Measurements from ENCODE around the gene DYNC1LI1.
A peak's percentile ranks its signal among the peaks of the same experiment; 100 is the strongest.

DYNC1LI1 gene

GRCh38 chr3:32492684-32493436 lies 77.8 kb downstream of the DYNC1LI1 start:
- DNase-seq (ENCODE audit: low spot score) = no peak

GRCh38 chr3:32488474-32489008 lies 82.1 kb downstream of the DYNC1LI1 start:
- DNase-seq (ENCODE audit: low spot score) = no peak

DNA sequence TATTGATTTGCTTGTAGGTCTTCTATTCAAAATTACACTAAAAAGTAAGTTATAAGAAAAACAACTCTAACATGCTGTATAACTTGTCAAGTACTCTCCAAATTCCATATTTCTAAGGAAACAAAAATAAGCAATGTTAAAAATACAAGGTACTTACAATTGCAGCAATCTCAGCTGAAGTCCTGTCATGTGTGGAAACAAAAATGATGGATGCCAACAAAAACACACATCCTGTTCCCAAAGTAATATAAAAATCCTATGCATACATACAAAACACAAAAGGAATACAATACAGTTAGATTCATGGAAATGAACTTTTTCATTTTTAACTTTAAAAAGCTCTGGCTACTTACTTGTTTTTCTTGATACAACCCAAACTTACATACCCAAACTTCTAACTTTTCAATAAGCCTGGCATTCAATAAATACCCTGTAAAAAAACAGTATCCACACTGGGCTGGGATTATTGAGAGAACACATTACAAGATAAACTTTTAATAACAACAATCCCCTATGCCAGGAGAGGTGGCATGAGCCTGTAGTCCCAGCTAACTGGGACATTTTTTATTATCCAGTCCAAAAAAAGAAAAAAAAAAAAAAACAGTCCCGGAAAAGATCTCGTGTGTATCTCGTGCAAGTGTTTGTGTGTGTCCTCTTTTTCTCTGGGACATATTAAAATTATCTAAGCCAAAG lies 82.7 kb downstream of the DYNC1LI1 start:
- no peak for DNase-seq (ENCODE audit: low spot score)

GRCh38 chr3:32484436-32484835 lies 86.2 kb downstream of the DYNC1LI1 start:
- peak; percentile 37 for DNase-seq (ENCODE audit: low spot score)

DNA sequence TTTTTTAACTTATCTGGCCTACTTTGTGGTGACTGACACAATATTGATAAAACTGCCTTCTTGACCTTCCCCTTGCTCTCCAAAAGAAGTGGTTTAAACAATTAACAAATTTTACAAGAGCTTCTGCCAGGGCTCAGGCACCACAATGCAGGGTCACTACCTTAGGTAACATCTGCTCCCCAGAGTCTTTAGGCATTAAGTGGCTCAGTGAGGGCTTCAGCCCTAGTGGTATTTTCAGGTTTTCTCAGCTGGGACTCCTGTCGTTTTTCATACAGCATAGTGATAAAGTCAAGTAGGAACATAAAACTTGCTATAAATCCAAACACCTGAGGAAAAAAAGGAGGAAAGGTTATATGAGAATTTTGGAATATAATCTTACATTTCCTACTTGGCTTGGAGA lies 86.9 kb downstream of the DYNC1LI1 start:
- no peak for DNase-seq (ENCODE audit: low spot score)

DNA sequence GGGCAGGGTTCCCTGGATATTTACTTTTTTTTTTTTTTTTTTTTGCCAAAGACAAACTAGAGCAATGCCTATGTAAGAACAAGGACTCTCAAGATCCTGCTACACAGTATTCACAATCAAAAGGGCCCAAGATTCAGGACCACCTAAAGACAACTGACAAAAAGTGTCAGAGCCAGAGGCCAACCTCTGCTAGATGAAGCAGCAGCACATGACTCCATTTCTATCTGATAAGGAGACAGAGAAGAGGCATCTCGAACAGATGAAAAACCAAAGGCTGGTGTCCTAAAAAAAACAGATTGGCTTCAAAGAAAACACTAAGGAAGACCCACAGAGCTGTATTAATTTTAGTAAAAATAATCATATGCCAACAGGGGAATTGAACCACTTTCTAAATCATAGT lies 88.0 kb downstream of the DYNC1LI1 start:
- DNase-seq (ENCODE audit: low spot score) = no peak

DNA sequence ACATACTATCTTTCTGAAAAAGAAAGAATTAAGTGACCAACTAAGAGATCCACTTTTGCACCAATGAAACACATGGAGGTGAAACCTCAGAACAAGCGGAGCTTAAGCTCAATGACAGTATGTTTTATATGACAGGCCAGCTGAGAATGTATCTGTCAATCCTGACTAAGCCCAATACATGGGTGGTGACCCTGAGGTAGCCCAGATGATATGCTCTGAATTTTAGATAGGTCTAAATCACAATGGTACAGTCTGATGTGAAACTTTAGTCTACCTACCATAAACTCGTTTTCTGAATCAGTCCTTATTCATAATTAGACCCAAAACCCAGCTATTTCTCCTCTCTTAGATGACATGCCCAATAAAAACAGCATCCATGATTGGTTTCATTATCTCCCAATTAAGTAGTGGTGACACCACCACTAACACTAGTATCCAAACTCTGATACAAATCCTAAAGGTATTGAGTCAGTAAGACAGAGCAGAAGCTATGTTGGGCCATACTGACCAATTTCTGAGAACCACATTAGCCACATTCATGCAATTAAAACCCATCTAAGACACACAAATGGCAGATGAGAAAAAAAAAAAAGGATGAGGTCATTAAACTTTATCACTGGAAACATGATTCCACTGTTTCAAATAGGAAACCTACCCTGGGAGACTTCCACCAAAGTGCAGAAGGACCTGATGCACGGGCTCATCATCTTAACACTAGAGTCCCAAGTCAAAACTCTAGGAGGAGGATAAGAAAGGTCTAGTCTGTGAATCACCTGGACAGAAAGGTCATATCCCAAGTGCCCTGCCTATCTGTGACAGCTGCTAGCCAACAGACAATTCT lies 88.6 kb downstream of the DYNC1LI1 start:
- no peak for DNase-seq (ENCODE audit: low spot score)

DNA sequence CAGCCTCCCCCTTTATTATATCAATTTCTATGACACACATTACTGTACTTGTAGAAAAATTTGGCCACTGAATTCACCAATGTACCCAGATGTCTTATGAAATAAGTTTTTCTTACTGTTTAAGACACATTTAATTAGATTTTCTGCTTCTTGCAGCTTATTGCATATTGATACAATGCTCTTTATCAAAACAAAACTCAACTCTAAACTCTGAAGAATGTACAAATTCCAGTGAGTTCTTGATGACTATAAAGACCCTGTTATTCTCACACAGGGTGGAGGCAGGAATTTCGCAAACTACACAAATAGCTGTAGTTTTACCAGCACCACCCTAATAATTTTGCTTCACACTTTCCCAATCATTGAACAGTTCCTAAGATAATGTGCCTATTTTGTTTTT lies 90.1 kb downstream of the DYNC1LI1 start:
- no peak for DNase-seq (ENCODE audit: low spot score)
